ENCODE data around the gene KAZN. TPM values are rescaled to one million over a fixed set of nuclear protein-coding genes. Genes with fewer than 3 reads are reported as not detected.

Gene KAZN
- total RNA-seq, 1 donor from 2014 or later: 3.7 TPM

GRCh38 chr1:14630986-14631385 is 32.5 kb downstream of the KAZN start:
- ATAC-seq (ENCODE audit: poor library complexity) (no peak), DNase-seq (no peak)
- intact Hi-C loops (cut with DNase I): no loop called here

- intact Hi-C loops (cut with DNase I): no loop called here
- DNase-seq: no peak
- no peak for ATAC-seq (ENCODE audit: poor library complexity)
Measured at GRCh38 chr1:14631421-14631820, 32.9 kb downstream of the KAZN start.

- no peak for ATAC-seq (ENCODE audit: poor library complexity)
- DNase-seq: no peak
- intact Hi-C loops (cut with DNase I): no loop called here
Measured at GRCh38 chr1:14634486-14634885, 36.0 kb downstream of the KAZN start.

DNA sequence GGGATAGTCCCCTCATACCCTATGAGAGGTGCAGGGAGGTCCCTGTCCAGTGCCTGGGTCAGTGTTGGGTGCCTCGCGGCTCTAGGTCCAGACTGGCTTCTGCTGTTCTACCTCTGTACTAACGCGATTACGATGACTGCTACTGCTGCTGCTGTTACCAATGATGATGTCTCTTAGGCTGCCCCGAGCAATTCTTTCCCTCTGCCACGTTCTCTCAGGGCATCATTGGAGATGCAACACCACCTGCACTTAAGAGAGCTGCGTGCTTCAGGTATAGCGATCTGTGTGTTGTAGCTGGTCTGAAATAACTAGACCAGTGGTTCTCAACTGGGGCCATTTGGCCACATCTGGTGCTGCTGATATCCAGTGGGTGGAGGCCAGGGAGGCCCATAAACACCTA is 36.9 kb downstream of the KAZN start:
- DNase-seq (no peak), ATAC-seq (ENCODE audit: poor library complexity) (no peak)
- intact Hi-C loops (cut with DNase I): no loop called here

- no peak for DNase-seq
- ATAC-seq (ENCODE audit: poor library complexity): no peak
- intact Hi-C loops (cut with DNase I): no loop called here
Measured at GRCh38 chr1:14636897-14637632, 38.6 kb downstream of the KAZN start.

- DNase-seq: no peak
- no peak for ATAC-seq (ENCODE audit: poor library complexity)
- intact Hi-C loops (cut with DNase I): no loop called here
Measured at GRCh38 chr1:14639291-14640050, 41.0 kb downstream of the KAZN start.

DNA sequence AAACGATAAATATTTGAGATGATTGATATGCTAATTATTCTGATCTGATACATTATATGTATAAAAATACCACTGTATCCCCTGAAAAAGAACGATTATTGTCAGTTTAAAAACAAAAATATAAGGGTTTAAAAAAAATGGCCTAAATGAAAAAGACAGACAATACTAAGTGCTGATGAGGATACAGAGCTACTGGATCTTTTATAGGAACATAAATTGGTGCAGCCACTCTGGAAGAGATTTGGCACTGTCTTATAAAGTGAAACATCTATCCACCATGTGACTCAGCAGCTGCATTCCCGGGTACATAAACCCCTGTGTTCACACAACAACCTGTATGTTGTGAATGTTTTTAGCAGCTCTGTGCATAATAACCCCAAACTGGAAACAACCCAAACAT is 44.2 kb downstream of the KAZN start:
- intact Hi-C loops (cut with DNase I): no loop called here
- no peak for ATAC-seq (ENCODE audit: poor library complexity)
- DNase-seq: no peak

DNA sequence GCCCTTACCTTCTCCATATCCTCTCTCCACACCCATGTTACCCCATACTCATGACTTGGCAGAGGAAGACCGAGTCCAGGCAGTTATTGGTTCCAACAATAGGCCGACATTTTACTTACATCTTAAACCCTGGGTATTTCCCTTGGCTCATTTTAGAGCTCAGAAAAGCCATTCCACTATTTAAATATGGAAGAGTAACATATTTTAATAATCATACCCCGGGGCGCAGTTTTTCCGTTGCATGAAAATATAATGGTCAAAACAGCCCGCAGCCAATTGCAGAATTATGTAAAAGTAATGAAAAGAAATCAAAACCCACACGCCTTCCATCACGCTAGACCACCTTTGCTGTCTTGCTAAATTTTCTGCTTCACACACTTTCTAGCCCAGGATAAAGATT is 48.5 kb downstream of the KAZN start:
- ATAC-seq (ENCODE audit: poor library complexity): no peak
- intact Hi-C loops (cut with DNase I): no loop called here
- no peak for DNase-seq

DNA sequence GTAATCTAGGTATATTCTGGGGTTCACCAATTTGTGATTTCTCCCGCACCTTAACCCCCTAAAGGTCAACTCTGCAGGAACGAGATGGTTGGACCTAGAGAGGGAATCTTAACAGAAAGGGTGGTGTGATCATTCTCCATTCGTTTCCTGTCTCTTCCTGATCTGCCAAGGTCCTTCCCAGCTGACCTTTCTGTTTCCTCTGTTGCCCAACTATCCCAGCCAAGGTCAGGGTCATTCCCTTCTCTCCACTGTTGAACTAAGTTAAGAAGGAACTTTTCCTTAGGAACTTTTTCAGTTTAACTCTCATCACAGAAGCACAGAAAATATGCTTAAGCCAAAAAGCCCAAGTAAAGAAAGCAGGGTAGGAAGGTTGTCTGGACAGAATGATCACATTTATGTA is 49.3 kb downstream of the KAZN start:
- intact Hi-C loops (cut with DNase I): no loop called here
- no peak for DNase-seq
- no peak for ATAC-seq (ENCODE audit: poor library complexity)

DNA sequence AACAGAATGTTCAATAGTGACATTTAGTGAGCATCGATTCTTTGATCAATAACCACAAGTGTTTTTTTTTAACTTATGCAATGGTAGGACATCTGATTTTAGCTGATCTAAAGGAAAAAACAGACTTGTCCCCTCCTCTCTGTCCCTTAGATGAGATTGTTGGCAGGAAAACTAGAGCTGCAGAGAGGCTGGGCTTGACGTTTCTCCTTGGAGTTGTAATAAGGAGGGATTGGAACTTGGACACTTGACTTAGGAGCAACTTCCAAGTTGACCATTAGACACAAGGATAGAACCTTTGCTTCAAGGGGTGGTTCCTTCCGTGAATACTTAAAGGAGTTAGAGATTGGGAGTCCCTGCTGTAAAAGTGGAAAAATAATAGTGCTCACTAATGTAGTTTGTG is 49.9 kb downstream of the KAZN start:
- ATAC-seq (ENCODE audit: poor library complexity): no peak
- no peak for DNase-seq
- intact Hi-C loops (cut with DNase I): no loop called here

GRCh38 chr1:14648896-14649855 is 50.7 kb downstream of the KAZN start:
- intact Hi-C loops (cut with DNase I): no loop called here
- DNase-seq (no peak), ATAC-seq (ENCODE audit: poor library complexity) (no peak)

GRCh38 chr1:14649976-14650375 is 51.5 kb downstream of the KAZN start:
- DNase-seq: no peak
- intact Hi-C loops (cut with DNase I): no loop called here
- no peak for ATAC-seq (ENCODE audit: poor library complexity)

DNA sequence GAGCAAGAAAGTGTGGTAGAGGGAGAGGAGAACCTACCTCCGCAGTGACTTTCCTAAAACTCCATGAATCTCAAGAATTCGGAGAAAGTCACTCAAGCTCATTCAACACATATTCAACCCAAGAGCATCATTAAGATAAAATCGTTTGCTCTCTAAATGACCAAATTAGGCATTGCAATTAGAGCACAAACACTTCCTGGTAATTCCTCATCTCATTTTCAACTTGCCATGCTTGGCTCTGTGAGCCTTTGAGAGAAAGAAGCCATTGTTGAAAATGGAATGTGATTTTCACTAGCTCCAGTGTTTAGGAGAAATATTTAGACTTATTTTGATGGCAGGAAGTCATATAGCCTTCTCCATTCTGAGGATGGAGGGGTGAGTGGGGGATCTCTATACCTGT is 52.5 kb downstream of the KAZN start:
- DNase-seq: no peak
- ATAC-seq (ENCODE audit: poor library complexity): no peak
- intact Hi-C loops (cut with DNase I): no loop called here

GRCh38 chr1:14652840-14653239 is 54.4 kb downstream of the KAZN start:
- ATAC-seq (ENCODE audit: poor library complexity) (no peak), DNase-seq (no peak)
- intact Hi-C loops (cut with DNase I): no loop called here

- DNase-seq (no peak), ATAC-seq (ENCODE audit: poor library complexity) (no peak)
Measured at GRCh38 chr1:14653461-14653960, 55.0 kb downstream of the KAZN start.

DNA sequence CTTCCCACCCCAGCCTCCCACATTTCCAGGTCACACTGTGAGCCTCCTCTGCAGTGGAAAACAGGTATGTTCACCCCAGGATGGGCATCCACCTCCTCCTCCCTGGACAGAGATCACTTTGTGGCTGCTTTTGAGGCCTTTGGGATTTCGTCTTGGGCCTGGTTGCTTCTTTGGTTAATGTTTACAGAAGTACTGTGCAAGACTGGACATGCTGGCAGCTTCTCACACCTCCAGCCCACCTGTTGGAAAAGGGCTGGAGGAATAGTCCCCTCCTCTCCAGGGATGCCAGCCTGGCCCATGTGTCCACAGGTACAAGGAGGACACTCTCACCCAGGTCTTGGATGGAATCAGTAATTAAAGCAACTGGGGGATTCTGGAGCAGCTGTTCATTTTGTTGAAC is 56.1 kb downstream of the KAZN start:
- intact Hi-C loops (cut with DNase I): no loop called here
- DNase-seq: no peak
- no peak for ATAC-seq (ENCODE audit: poor library complexity)

More at GRCh38 chr1:14653461-14653960, 55.0 kb downstream of the KAZN start:
- intact Hi-C loops (cut with DNase I): no loop called here

GRCh38 chr1:14655385-14655784 is 56.9 kb downstream of the KAZN start:
- no peak for ATAC-seq (ENCODE audit: poor library complexity)
- no peak for DNase-seq
- intact Hi-C loops (cut with DNase I): no loop called here

DNA sequence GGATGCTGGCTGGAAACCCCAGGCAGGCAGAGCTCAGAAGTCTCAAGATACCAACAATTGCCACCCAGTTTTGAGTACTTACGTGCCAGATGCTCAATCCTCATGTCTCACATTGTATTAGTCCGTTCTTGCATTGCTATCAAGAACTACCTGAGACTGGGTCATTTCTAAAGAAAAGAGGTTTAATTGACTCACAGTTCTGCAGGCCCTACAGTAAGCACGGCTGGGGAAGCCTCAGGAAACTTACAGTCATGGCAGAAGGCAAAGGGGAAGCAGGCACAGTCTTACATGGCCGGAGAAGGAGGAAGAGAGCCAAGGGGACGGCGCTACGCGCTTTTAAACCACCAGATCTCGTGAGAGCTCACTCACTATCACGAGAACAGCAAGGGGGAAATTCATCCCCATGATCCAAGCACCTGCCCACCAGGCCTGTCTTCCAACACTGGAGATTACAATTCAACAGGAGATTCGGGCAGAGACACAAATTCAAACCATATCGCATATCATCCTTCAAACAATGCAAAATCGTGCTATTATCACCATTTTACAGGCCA is 58.0 kb downstream of the KAZN start:
- ATAC-seq (ENCODE audit: poor library complexity) (no peak), DNase-seq (no peak)
- intact Hi-C loops (cut with DNase I): no loop called here

- ATAC-seq (ENCODE audit: poor library complexity): no peak
- no peak for DNase-seq
- intact Hi-C loops (cut with DNase I): no loop called here
Measured at GRCh38 chr1:14658642-14659041, 60.2 kb downstream of the KAZN start.
